CD4-positive, alpha-beta T cell (primary cell): ENCODE measurements around the gene EMP1. TPM values are rescaled to one million over a fixed set of nuclear protein-coding genes. Genes with fewer than 3 reads are reported as not detected.

ENCODE experiments used
- ATAC-seq: fragments of 200-7000 bp; cut with Tn5 transposase; one replicate; pipeline ENCODE4 v1.10.0; 2022; ENCODE audit warnings: mild to moderate bottlenecking; ENCODE audit not compliant: poor library complexity
- CTCF ChIA-PET: fragments of 350-600 bp; sonication (Branson Sonifier 250); formaldehyde crosslinking; loops from one replicate; lab custom pipeline; 2021; ENCODE audit warnings: antibody characterized with exemption, inconsistent platforms; lab: Charles Lee
- POLR2A ChIA-PET: fragments of 350-600 bp; sonication (Branson Sonifier 250); formaldehyde crosslinking; loops from one replicate; lab custom pipeline; 2021; ENCODE audit warnings: antibody characterized with exemption, inconsistent platforms; lab: Charles Lee
- DNase-seq, 14 experiments: peaks; one replicate each; pipeline ENCODE4 v3.0.0-alpha.2; 2013 to 2020; ENCODE audit warnings: mixed read lengths in 2 of 14
- H3K27ac ChIP-seq, 2 donors: one replicate each; pipeline versions ENCODE4 v1.5.1 to v1.7.0; 2013; ENCODE audit warnings: low read length in 2 of 2, low read depth in 1 of 2, mild to moderate bottlenecking in 1 of 2
- H3K27me3 ChIP-seq, 2 experiments: 1 replicate in 1 of 2; 2 replicates in 1 of 2; pipeline versions ENCODE4 v1.6.1 to v1.7.0; 2013; ENCODE audit warnings: low read length in 2 of 2, control low read depth in 1 of 2, mild to moderate bottlenecking in 1 of 2, moderate library complexity in 1 of 2; ENCODE audit not compliant: insufficient read depth in 2 of 2, control insufficient read depth in 1 of 2
- H3K36me3 ChIP-seq: one replicate; pipeline ENCODE4 v1.6.1; 2013; ENCODE audit warnings: low read length, control low read depth; ENCODE audit not compliant: insufficient read depth
- H3K4me1 ChIP-seq: one replicate; pipeline ENCODE4 v1.6.1; 2013; ENCODE audit warnings: low read length, control low read depth; ENCODE audit not compliant: insufficient read depth
- H3K4me3 ChIP-seq: one replicate; pipeline ENCODE4 v1.5.1; 2013; ENCODE audit warnings: mild to moderate bottlenecking, low read length, moderate library complexity
- H3K9me3 ChIP-seq, 2 experiments: 1 replicate in 1 of 2; 2 replicates in 1 of 2; pipeline versions ENCODE4 v1.6.1 to v1.7.0; 2013; ENCODE audit warnings: low read length in 2 of 2, mild to moderate bottlenecking in 2 of 2, control low read depth in 1 of 2, moderate library complexity in 1 of 2; ENCODE audit not compliant: control insufficient read depth in 1 of 2, insufficient read depth in 1 of 2
- H3K27ac Mint-ChIP-seq: one replicate; pipeline ENCODE4 v1.8.0; 2020; ENCODE audit warnings: mixed read lengths
- H3K27me3 Mint-ChIP-seq: one replicate; pipeline ENCODE4 v1.8.0; 2021; ENCODE audit warnings: mixed read lengths
- H3K36me3 Mint-ChIP-seq: one replicate; pipeline ENCODE4 v1.8.0; 2021; ENCODE audit warnings: low read depth, mixed read lengths
- H3K4me1 Mint-ChIP-seq: one replicate; pipeline ENCODE4 v1.8.0; 2021; ENCODE audit warnings: low read depth, mixed read lengths
- H3K4me3 Mint-ChIP-seq: one replicate; pipeline ENCODE4 v1.8.0; 2020; ENCODE audit warnings: mild to moderate bottlenecking, mixed read lengths
- H3K9me3 Mint-ChIP-seq: one replicate; pipeline ENCODE4 v1.8.0; 2020; ENCODE audit warnings: mixed read lengths
- intact Hi-C, 2 experiments: fragments of 100-400 bp; cut with DNase I in 1 of 2; cut with micrococcal nuclease in 1 of 2; formaldehyde crosslinking; loops; one replicate each; pipeline versions ENCODE4 v1.15.1 to v1.9.0; 2023 to 2025; cut with DNase I, micrococcal nuclease
- total RNA-seq, 174 experiments: library from RNA in 2 of 174; stranded (reverse) in 2 of 174; gene quantifications; one replicate each; pipeline ENCODE4 v1.2.3 and lab custom pipeline; 2021 to 2026
- TF ChIP-seq, protein P1 (sequence below): fragments of 200-600 bp; IDR thresholded peaks from one replicate; pipeline ENCODE4 v1.8.0; 2022; ENCODE audit warnings: antibody characterized with exemption, mild to moderate bottlenecking

The EMP1 gene
- total RNA-seq, 2 experiments from 2014 or later, result 9.0 to 9.1 TPM

GRCh38 chr12:13163868-13164635 is 32.5 kb upstream of the EMP1 start:
- Mint-ChIP-seq H3K4me1 (peaks cover 26% of the 10 kb centered on the region), H3K27me3 (no peaks in the 10 kb centered on the region), H3K36me3 (no peaks in the 10 kb centered on the region), H3K4me3 (no peak overlapping the region), H3K9me3 (no peaks in the 10 kb centered on the region), H3K27ac (no peak overlapping the region)
- Histone ChIP-seq H3K27me3 (no peaks in the 10 kb centered on the region), H3K4me1 (peaks cover 24% of the 10 kb centered on the region), H3K36me3 (no peaks in the 10 kb centered on the region), H3K27ac (no peak overlapping the region), H3K9me3 (peaks cover 0 to 4% of the 10 kb centered on the region in 2 experiments), H3K4me3 (no peak overlapping the region)
- ChIA-PET CTCF (interaction anchor here (0.6 to 1.2 kb wide), 3 partner anchors 10 to 593 kb away, joined by 3 to 4 read pairs (median 3); no protein-coding TSS in a partner anchor), POLR2A (interaction anchor here (0.6 to 1.1 kb wide), 2 partner anchors 15 to 163 kb away, joined by 4 read pairs; no protein-coding TSS in a partner anchor)
- ATAC-seq (no peak), DNase-seq (no peak)
- TF ChIP-seq, protein P1, sequence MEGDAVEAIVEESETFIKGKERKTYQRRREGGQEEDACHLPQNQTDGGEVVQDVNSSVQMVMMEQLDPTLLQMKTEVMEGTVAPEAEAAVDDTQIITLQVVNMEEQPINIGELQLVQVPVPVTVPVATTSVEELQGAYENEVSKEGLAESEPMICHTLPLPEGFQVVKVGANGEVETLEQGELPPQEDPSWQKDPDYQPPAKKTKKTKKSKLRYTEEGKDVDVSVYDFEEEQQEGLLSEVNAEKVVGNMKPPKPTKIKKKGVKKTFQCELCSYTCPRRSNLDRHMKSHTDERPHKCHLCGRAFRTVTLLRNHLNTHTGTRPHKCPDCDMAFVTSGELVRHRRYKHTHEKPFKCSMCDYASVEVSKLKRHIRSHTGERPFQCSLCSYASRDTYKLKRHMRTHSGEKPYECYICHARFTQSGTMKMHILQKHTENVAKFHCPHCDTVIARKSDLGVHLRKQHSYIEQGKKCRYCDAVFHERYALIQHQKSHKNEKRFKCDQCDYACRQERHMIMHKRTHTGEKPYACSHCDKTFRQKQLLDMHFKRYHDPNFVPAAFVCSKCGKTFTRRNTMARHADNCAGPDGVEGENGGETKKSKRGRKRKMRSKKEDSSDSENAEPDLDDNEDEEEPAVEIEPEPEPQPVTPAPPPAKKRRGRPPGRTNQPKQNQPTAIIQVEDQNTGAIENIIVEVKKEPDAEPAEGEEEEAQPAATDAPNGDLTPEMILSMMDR, result no peak
- intact Hi-C loops, result loop anchor here in 1 of 2 experiments (2.0 kb wide), 1 partner anchor 61 kb away; the partner anchor contains the start of gene GSG1

DNA sequence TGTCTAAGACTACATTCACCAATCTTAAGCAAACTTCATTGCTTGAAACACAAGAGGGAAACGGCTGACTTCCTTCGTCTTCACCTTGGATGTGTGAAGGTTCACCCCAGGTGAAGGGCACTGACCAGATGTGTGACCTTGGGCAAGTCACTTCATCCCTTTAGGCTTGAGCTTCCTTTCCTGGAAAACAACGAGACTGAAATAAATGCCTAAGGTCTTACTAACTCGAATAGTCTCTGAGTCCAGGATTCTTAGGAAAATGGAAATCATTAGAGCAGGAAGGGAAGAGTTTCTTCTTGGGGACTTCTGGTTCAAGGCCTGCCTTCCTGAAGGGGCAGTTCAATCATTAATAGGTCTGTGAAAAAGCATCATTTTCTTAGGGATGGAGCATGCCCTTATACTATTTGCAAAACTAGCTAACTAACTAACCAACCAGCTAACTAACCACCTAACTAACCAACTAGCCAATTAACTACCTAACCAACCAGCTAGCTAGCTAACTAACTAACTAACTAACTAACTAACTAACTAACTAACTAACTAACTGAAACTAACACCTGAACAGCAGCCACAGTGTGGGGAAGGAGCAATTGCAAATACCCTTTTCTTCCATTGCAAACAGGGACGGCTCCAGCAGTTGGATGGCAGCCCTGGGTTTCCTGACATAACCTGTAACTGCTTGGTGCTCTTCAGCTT is 31.5 kb upstream of the EMP1 start:
- H3K27me3 ChIP-seq, result no peaks in the 10 kb centered on the region
- no peaks in the 10 kb centered on the region for H3K36me3 ChIP-seq
- Mint-ChIP-seq H3K9me3 (no peaks in the 10 kb centered on the region), H3K36me3 (no peaks in the 10 kb centered on the region), H3K27ac (peak overlapping the region; percentile 83), H3K4me1 (peaks cover 26% of the 10 kb centered on the region), H3K4me3 (peak overlapping the region; percentile 18), H3K27me3 (no peaks in the 10 kb centered on the region)
- TF ChIP-seq, protein P1, result no peak
- H3K4me1 ChIP-seq, result peaks cover 24% of the 10 kb centered on the region
- DNase-seq (no peak), ATAC-seq (no peak)
- intact Hi-C loops, result no loop called here
- ChIA-PET POLR2A (interaction anchor here (0.7 to 1.1 kb wide), 4 partner anchors 14 to 356 kb away, joined by 3 to 4 read pairs (median 3); no protein-coding TSS in a partner anchor), CTCF (interaction anchor here (0.6 to 1.2 kb wide), 3 partner anchors 47 to 594 kb away, joined by 3 to 6 read pairs (median 3); no protein-coding TSS in a partner anchor)
- peaks cover 0 to 4% of the 10 kb centered on the region in 2 experiments for H3K9me3 ChIP-seq
- no peak overlapping the region for H3K4me3 ChIP-seq
- peak overlapping the region; percentile 31 for H3K27ac ChIP-seq

- Histone ChIP-seq H3K27ac (peak overlapping the region; percentile 31), H3K9me3 (peaks cover 0 to 4% of the 10 kb centered on the region in 2 experiments), H3K27me3 (no peaks in the 10 kb centered on the region), H3K36me3 (no peaks in the 10 kb centered on the region), H3K4me1 (peaks cover 24% of the 10 kb centered on the region), H3K4me3 (no peak overlapping the region)
- peak; percentile 21 to 87 (median 69) for DNase-seq
- ChIA-PET POLR2A (interaction anchor here (0.7 to 1.1 kb wide), 3 partner anchors 13 to 63 kb away, joined by 3 to 4 read pairs (median 3); no protein-coding TSS in a partner anchor), CTCF (interaction anchor here (0.9 to 1.2 kb wide), 2 partner anchors 46 to 250 kb away, joined by 3 to 6 read pairs; no protein-coding TSS in a partner anchor)
- intact Hi-C loops, result no loop called here
- Mint-ChIP-seq H3K27ac (peak overlapping the region; percentile 83), H3K36me3 (no peaks in the 10 kb centered on the region), H3K4me1 (peaks cover 26% of the 10 kb centered on the region), H3K9me3 (no peaks in the 10 kb centered on the region), H3K27me3 (no peaks in the 10 kb centered on the region), H3K4me3 (peak overlapping the region; percentile 18)
- peak; percentile 87 for ATAC-seq
- TF ChIP-seq, protein P1, result no peak
Observed at GRCh38 chr12:13165617-13166041, 30.9 kb upstream of the EMP1 start.
